Stimulated activated naive B cell treated with anti-CD40 and anti-IgM and Interleukin-4, amounts not matched to agents 10 μg/mL and 1 μg/mL and 100 μg/mL, for 72 hours (primary cell): Measurements from ENCODE around the gene MIA3.
"Not testable (repeated sequence)": the region's sequence is repeated elsewhere in the genome, so short reads cannot be mapped to it uniquely, and the experiment has no call there.

Source experiments
- ATAC-seq, 2 donors: fragments of 150-1000 bp; cut with Tn5 transposase; replicated peaks; 2 replicates each; pipeline ENCODE4 v1.10.0; 2021; ENCODE audit warnings: moderate library complexity in 1 of 2
- DNase-seq: peaks from one replicate; pipeline ENCODE4 v3.0.0; 2021
- H3K27ac Mint-ChIP-seq: one replicate; pipeline ENCODE4 v1.8.0; 2022; ENCODE audit warnings: mild to moderate bottlenecking, mixed read lengths
- H3K27me3 Mint-ChIP-seq, 2 donors: one replicate each; pipeline ENCODE4 v1.8.0; 2022; ENCODE audit warnings: mixed read lengths in 2 of 2
- H3K36me3 Mint-ChIP-seq, 2 donors: one replicate each; pipeline ENCODE4 v1.8.0; 2022; ENCODE audit warnings: mixed read lengths in 2 of 2, mild to moderate bottlenecking in 1 of 2
- H3K4me1 Mint-ChIP-seq, 2 donors: one replicate each; pipeline ENCODE4 v1.8.0; 2022; ENCODE audit warnings: mixed read lengths in 2 of 2, mild to moderate bottlenecking in 1 of 2
- H3K4me3 Mint-ChIP-seq, 2 donors: one replicate each; pipeline ENCODE4 v1.8.0; 2022; ENCODE audit warnings: mild to moderate bottlenecking in 2 of 2, mixed read lengths in 2 of 2, moderate library complexity in 1 of 2
- H3K9me3 Mint-ChIP-seq, 2 donors: one replicate each; pipeline ENCODE4 v1.8.0; 2022; ENCODE audit warnings: mixed read lengths in 2 of 2, mild to moderate bottlenecking in 1 of 2

MIA3 gene

GRCh38 chr1:222606757-222607156 is 11.1 kb upstream of the MIA3 start:
- Mint-ChIP-seq H3K4me3 (no peak overlapping the region), H3K4me1 (no peaks in the 10 kb centered on the region), H3K27ac (no peak overlapping the region), H3K27me3 (peaks cover 5 to 17% of the 10 kb centered on the region in 2 donors), H3K9me3 (peaks cover 6 to 12% of the 10 kb centered on the region in 2 donors), H3K36me3 (peaks cover 8% of the 10 kb centered on the region in 2 donors)
- DNase-seq (no peak), ATAC-seq (no peak)

DNA sequence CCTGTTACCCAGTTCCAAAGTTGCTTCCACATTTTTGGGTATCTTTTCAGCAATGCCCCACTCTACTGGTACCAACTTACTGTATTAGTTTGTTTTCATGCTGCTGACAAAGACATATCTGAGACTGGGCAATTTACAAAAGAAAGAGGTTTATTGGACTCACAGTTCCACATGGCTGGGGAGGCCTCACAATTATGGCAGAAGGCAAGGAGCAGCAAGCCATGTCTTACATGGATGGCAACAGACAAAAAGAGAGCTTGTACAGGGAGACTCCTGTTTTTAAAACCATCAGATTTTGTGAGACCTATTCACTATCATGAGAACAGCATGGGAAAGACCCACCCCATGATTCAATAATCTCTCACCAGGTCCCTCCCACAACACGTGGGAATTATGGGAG is 8.8 kb upstream of the MIA3 start:
- not testable (repeated sequence) for DNase-seq, H3K36me3 Mint-ChIP-seq, H3K4me1 Mint-ChIP-seq, H3K27ac Mint-ChIP-seq, ATAC-seq, H3K4me3 Mint-ChIP-seq
- H3K9me3 Mint-ChIP-seq, result peaks cover 6 to 12% of the 10 kb centered on the region in 2 donors
- H3K27me3 Mint-ChIP-seq, result peaks cover 18 to 37% of the 10 kb centered on the region in 2 donors

GRCh38 chr1:222610728-222611127 is 7.2 kb upstream of the MIA3 start:
- H3K4me1 Mint-ChIP-seq, result no peaks in the 10 kb centered on the region
- H3K27ac Mint-ChIP-seq, result no peak overlapping the region
- peaks cover 8% of the 10 kb centered on the region in 2 donors for H3K36me3 Mint-ChIP-seq
- H3K9me3 Mint-ChIP-seq, result peaks cover 6 to 12% of the 10 kb centered on the region in 2 donors
- H3K4me3 Mint-ChIP-seq, result no peak overlapping the region
- H3K27me3 Mint-ChIP-seq, result peaks cover 29 to 40% of the 10 kb centered on the region in 2 donors
- ATAC-seq, result no peak
- DNase-seq, result no peak

- Mint-ChIP-seq H3K4me1 (peaks cover under 1 to 5% of the 10 kb centered on the region in 2 donors), H3K27me3 (peaks cover 32 to 40% of the 10 kb centered on the region in 2 donors), H3K27ac (no peak overlapping the region), H3K9me3 (peaks cover 5 to 11% of the 10 kb centered on the region in 2 donors), H3K4me3 (no peak overlapping the region), H3K36me3 (peaks cover 6 to 7% of the 10 kb centered on the region in 2 donors)
- DNase-seq (no peak), ATAC-seq (no peak)
These were observed 4.3 kb upstream of the MIA3 start for GRCh38 chr1:222613627-222614026.

- no peaks in the 10 kb centered on the region for H3K9me3 Mint-ChIP-seq
- peaks cover 25 to 27% of the 10 kb centered on the region in 2 donors for H3K27me3 Mint-ChIP-seq
- ATAC-seq (no peak), DNase-seq (no peak)
- H3K27ac Mint-ChIP-seq, result no peak overlapping the region
- H3K4me3 Mint-ChIP-seq, result peak overlapping the region in 1 of 2 donors; percentile 93
- H3K4me1 Mint-ChIP-seq, result peaks cover 18 to 27% of the 10 kb centered on the region in 2 donors
- H3K36me3 Mint-ChIP-seq, result peaks cover 0 to 7% of the 10 kb centered on the region in 2 donors
These were observed 1.4 kb upstream of the MIA3 start for GRCh38 chr1:222616525-222616924.

- Mint-ChIP-seq H3K4me1 (peaks cover 18 to 27% of the 10 kb centered on the region in 2 donors), H3K27me3 (peaks cover 20 to 26% of the 10 kb centered on the region in 2 donors), H3K27ac (peak overlapping the region; percentile 96), H3K4me3 (peak overlapping the region; percentile 93), H3K9me3 (no peaks in the 10 kb centered on the region), H3K36me3 (peaks cover 4 to 12% of the 10 kb centered on the region in 2 donors)
- DNase-seq (peak; percentile 87), ATAC-seq (peak; percentile 93 to 94)
These were observed 438 bp upstream of the MIA3 start for GRCh38 chr1:222617367-222617951.

DNA sequence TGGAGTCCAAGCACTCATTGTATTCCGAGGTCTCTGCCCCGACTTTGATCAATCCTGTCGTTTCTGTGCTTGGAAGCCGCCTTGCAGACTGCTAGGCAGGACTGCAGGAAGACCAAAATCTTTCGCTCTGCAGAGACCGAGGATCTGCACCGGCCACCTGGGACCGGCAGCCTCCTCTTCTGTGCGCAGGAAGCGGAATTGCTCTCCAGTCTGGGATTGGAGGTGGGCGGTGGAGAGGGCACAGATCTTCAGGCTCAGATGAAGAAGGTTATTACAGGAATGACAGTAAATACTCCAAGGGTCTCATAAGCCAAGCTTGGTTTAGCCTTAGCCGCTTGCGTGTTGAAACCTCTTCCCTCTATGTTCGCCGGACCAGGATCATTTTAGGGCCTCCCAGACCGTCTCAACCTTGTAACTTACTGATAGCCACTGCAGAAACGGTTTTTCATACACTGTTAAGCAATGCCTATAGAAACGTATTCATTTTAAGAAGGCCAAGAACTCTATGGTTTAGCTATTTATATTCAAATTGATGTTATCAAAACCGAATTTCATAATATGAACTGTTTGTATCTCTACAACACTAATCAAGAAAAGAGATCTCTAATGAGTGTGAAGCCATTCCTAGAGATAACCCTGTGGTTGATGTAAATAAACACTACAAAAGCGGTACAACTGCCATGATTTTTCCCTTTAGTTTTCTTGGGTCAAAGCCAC is 1.1 kb downstream of the MIA3 start:
- Mint-ChIP-seq H3K27ac (peak overlapping the region; percentile 85), H3K4me3 (peak overlapping the region; percentile 86 to 93), H3K4me1 (peaks cover 21 to 27% of the 10 kb centered on the region in 2 donors), H3K36me3 (peaks cover 10 to 23% of the 10 kb centered on the region in 2 donors), H3K27me3 (peaks cover 4 to 15% of the 10 kb centered on the region in 2 donors), H3K9me3 (no peaks in the 10 kb centered on the region)
- DNase-seq, result no peak
- no peak for ATAC-seq

DNA sequence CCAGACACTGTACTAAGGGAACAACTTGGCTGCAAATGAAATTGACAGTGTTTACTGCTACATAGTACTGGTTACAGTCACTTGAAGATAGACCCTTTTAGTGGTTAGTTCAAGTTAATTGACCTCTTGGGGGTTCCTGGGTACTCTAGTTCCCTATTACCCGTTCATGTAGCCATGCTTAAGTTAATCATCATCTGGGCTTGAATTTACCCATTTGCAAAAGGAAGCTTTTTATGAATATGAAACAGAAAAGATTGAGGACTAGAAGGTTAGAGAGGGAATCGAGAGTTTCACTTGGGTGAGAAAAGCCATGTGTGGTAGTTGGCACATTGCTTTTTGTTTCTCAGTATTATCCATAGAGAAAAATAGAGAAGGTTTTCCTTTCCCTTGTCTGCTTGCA is 2.7 kb downstream of the MIA3 start:
- H3K36me3 Mint-ChIP-seq, result peaks cover 10 to 23% of the 10 kb centered on the region in 2 donors
- H3K27ac Mint-ChIP-seq, result no peak overlapping the region
- DNase-seq (no peak), ATAC-seq (no peak)
- H3K9me3 Mint-ChIP-seq, result no peaks in the 10 kb centered on the region
- peaks cover 0 to 4% of the 10 kb centered on the region in 2 donors for H3K27me3 Mint-ChIP-seq
- peaks cover 21 to 27% of the 10 kb centered on the region in 2 donors for H3K4me1 Mint-ChIP-seq
- H3K4me3 Mint-ChIP-seq, result no peak overlapping the region

GRCh38 chr1:222622765-222623164 is 4.9 kb downstream of the MIA3 start:
- DNase-seq (no peak), ATAC-seq (no peak)
- Mint-ChIP-seq H3K27ac (peak overlapping the region; percentile 51), H3K4me1 (peaks cover 16 to 27% of the 10 kb centered on the region in 2 donors), H3K36me3 (peaks cover 23 to 41% of the 10 kb centered on the region in 2 donors), H3K4me3 (no peak overlapping the region), H3K27me3 (no peaks in the 10 kb centered on the region), H3K9me3 (no peaks in the 10 kb centered on the region)

DNA sequence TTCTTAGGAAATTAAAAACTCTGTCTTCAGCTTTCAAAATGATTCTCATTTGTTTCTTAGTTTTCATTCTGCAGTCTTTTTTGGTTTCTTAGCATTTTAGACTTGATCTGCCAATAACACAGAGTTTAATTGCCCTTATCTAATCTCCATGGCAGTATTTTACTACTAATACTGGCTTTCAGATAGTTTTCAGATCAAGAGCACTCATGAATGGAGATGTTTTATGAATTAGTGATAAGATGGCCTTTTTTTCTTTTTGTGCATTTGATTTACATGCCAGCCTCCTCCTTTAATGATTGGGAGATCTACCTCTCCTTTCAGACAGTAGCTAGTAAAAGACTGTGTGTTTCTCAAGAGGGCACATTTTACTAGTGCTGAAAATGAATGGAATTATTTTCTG is 5.6 kb downstream of the MIA3 start:
- no peaks in the 10 kb centered on the region for H3K27me3 Mint-ChIP-seq
- peaks cover 16 to 27% of the 10 kb centered on the region in 2 donors for H3K4me1 Mint-ChIP-seq
- no peak overlapping the region for H3K4me3 Mint-ChIP-seq
- DNase-seq (no peak), ATAC-seq (no peak)
- H3K27ac Mint-ChIP-seq, result no peak overlapping the region
- no peaks in the 10 kb centered on the region for H3K9me3 Mint-ChIP-seq
- H3K36me3 Mint-ChIP-seq, result peaks cover 30 to 48% of the 10 kb centered on the region in 2 donors

DNA sequence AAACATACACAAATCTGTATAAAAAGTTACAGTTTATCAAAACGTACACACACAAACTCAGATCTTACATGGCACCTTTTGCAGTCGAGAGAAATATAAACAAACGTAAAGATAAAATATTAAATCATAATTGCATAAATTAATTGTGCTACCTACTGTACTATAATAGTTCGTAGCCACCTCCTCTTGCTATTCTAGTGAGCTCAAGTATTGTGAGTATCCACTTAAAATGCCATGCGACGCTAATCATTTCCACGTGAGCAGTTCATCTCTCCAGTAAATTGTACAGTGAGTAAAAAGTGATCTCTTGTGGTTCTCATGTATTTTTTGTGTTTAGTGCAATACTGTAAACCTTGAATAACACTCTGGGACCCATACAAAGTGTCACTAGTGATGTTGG is 6.3 kb downstream of the MIA3 start:
- H3K4me3 Mint-ChIP-seq, result no peak overlapping the region
- ATAC-seq, result no peak
- peaks cover 13 to 21% of the 10 kb centered on the region in 2 donors for H3K4me1 Mint-ChIP-seq
- no peak for DNase-seq
- H3K36me3 Mint-ChIP-seq, result peaks cover 35 to 56% of the 10 kb centered on the region in 2 donors
- no peaks in the 10 kb centered on the region for H3K9me3 Mint-ChIP-seq
- no peaks in the 10 kb centered on the region for H3K27me3 Mint-ChIP-seq
- H3K27ac Mint-ChIP-seq, result no peak overlapping the region

DNA sequence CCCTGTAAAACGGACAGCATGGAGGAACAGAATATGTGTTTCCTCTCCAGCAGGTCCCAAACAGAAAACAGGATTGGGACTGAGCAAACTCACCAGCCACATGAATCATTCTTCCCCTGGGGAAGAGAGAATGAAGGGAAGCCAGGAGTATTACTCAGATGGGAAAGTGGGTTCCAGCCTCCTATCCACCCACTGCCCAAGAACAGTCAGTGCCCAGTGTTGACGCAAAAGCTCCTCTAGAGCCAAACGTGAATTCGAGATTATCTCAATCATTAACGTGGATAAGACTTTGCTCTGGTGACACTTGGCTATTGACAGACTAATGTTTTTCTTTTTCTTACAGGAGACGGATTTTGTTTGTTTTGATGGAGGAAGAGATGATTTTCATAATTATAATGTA is 9.3 kb downstream of the MIA3 start:
- no peak for DNase-seq
- no peaks in the 10 kb centered on the region for H3K9me3 Mint-ChIP-seq
- H3K4me3 Mint-ChIP-seq, result no peak overlapping the region
- no peak for ATAC-seq
- no peaks in the 10 kb centered on the region for H3K27me3 Mint-ChIP-seq
- peaks cover 0 to 4% of the 10 kb centered on the region in 2 donors for H3K4me1 Mint-ChIP-seq
- no peak overlapping the region for H3K27ac Mint-ChIP-seq
- peaks cover 38 to 66% of the 10 kb centered on the region in 2 donors for H3K36me3 Mint-ChIP-seq

GRCh38 chr1:222629921-222630535 is 12.1 kb downstream of the MIA3 start:
- ATAC-seq, result no peak
- DNase-seq, result no peak
- Mint-ChIP-seq H3K36me3 (peaks cover 40 to 76% of the 10 kb centered on the region in 2 donors), H3K27me3 (no peaks in the 10 kb centered on the region), H3K4me3 (no peak overlapping the region), H3K27ac (no peak overlapping the region), H3K9me3 (no peaks in the 10 kb centered on the region), H3K4me1 (peaks cover 7 to 16% of the 10 kb centered on the region in 2 donors)

DNA sequence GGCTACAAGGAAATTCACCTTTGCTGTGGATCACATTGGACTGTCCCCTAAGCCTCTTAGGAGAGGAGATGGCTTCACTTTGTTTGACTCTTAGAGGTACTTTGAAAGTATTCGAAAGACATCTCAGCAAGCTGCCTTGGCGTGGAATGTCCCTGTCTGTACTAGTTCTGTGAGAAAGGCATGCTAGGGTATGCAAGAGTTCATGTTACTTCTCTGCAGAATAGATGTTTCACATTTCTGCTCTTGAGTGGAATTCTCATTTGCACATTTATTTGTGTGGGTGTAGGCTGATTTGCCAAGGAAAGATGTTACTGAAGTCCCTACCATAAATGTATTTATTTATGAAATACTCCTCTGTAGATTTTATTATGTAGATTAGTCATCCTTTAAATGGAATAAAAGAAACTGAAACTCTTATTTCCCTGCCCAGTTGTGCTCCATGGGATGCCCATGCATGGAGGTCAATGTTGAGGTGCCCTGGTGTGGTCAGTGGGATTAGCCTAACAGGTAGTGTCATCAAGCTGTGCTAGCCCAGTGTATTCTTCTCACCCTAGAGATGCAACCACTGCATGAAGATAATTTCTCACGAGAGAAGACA is 13.8 kb downstream of the MIA3 start:
- DNase-seq (no peak), ATAC-seq (no peak)
- Mint-ChIP-seq H3K9me3 (no peaks in the 10 kb centered on the region), H3K27me3 (no peaks in the 10 kb centered on the region), H3K4me3 (no peak overlapping the region), H3K4me1 (peaks cover 7 to 16% of the 10 kb centered on the region in 2 donors), H3K36me3 (peaks cover 41 to 77% of the 10 kb centered on the region in 2 donors), H3K27ac (no peak overlapping the region)
